ENCODE data around the gene SNN. TPM values are rescaled to one million over a fixed set of nuclear protein-coding genes. Genes with fewer than 3 reads are reported as not detected.

The SNN gene
- total RNA-seq, 1 donor from 2014 or later: 11.8 TPM

GRCh38 chr16:11677959-11678881, 10.0 kb downstream of the SNN start:
- intact Hi-C loops (cut with micrococcal nuclease): no loop called here

GRCh38 chr16:11679250-11679649, 11.0 kb downstream of the SNN start:
- intact Hi-C loops (cut with micrococcal nuclease): no loop called here

GRCh38 chr16:11679941-11680911, 12.0 kb downstream of the SNN start:
- intact Hi-C loops (cut with micrococcal nuclease): no loop called here

GRCh38 chr16:11681556-11681955, 13.3 kb downstream of the SNN start:
- intact Hi-C loops (cut with micrococcal nuclease): no loop called here

GRCh38 chr16:11681976-11682654, 13.9 kb downstream of the SNN start:
- intact Hi-C loops (cut with micrococcal nuclease): no loop called here

- intact Hi-C loops (cut with micrococcal nuclease): no loop called here
Observed at GRCh38 chr16:11682655-11683096, 14.4 kb downstream of the SNN start.

GRCh38 chr16:11683145-11683544, 14.9 kb downstream of the SNN start:
- intact Hi-C loops (cut with micrococcal nuclease): no loop called here

GRCh38 chr16:11684231-11685025, 16.2 kb downstream of the SNN start:
- intact Hi-C loops (cut with micrococcal nuclease): no loop called here

- intact Hi-C loops (cut with micrococcal nuclease): no loop called here
Observed at GRCh38 chr16:11685844-11686618, 17.8 kb downstream of the SNN start.

GRCh38 chr16:11686713-11687380, 18.6 kb downstream of the SNN start:
- intact Hi-C loops (cut with micrococcal nuclease): no loop called here

GRCh38 chr16:11687601-11688519, 19.6 kb downstream of the SNN start:
- intact Hi-C loops (cut with micrococcal nuclease): no loop called here

- intact Hi-C loops (cut with micrococcal nuclease): no loop called here
Observed at GRCh38 chr16:11688520-11688886, 20.2 kb downstream of the SNN start.

- intact Hi-C loops (cut with micrococcal nuclease): no loop called here
Observed at GRCh38 chr16:11689031-11689840, 21.0 kb downstream of the SNN start.

- intact Hi-C loops (cut with micrococcal nuclease): no loop called here
Observed at GRCh38 chr16:11691235-11691634, 23.0 kb downstream of the SNN start.

GRCh38 chr16:11691771-11692170, 23.5 kb downstream of the SNN start:
- intact Hi-C loops (cut with micrococcal nuclease): no loop called here

GRCh38 chr16:11692171-11692570, 23.9 kb downstream of the SNN start:
- intact Hi-C loops (cut with micrococcal nuclease): no loop called here

- intact Hi-C loops (cut with micrococcal nuclease): no loop called here
Observed at GRCh38 chr16:11692651-11693050, 24.4 kb downstream of the SNN start.

Data from T-helper 2 cell treated with Interferon-gamma antibody and Interleukin-4, amounts not matched to agents 100 ng/mL and 5 ng/mL, for 36 hours (primary cell).